Sigmoid colon (tissue), 7 donors: Measurements from ENCODE around the gene SLC2A4. TPM values are rescaled to one million over a fixed set of nuclear protein-coding genes. Genes with fewer than 3 reads are reported as not detected.

ENCODE experiments used
- DNase-seq: peaks from one replicate; pipeline ENCODE4 v3.0.0-alpha.2; 2019
- H3K27ac ChIP-seq, 4 donors: fragments of 200-600 bp; sonication (generic); one replicate each; pipeline ENCODE4 v1.5.1; 2016 to 2019; ENCODE audit warnings: mild to moderate bottlenecking in 1 of 4
- H3K27me3 ChIP-seq, 3 donors: fragments of 200-600 bp; sonication (generic); one replicate each; pipeline ENCODE4 v1.5.1; 2019; ENCODE audit warnings: mild to moderate bottlenecking in 1 of 3
- H3K36me3 ChIP-seq, 4 donors: fragments of 200-600 bp; sonication (generic); one replicate each; pipeline ENCODE4 v1.5.1; 2016 to 2019
- H3K4me1 ChIP-seq, 4 donors: fragments of 200-600 bp; sonication (generic); one replicate each; pipeline ENCODE4 v1.5.1; 2017 to 2019
- H3K4me3 ChIP-seq, 4 donors: fragments of 200-600 bp; sonication (generic); one replicate each; pipeline ENCODE4 v1.5.1; 2017 to 2019; ENCODE audit warnings: mild to moderate bottlenecking in 2 of 4, moderate library complexity in 1 of 4
- H3K9me3 ChIP-seq, 4 donors: fragments of 200-600 bp in 3 of 4; sonication (generic) in 3 of 4; one replicate each; pipeline versions ENCODE4 v1.5.1 to v1.6.1; 2013 to 2019
- CTCF ChIP-seq, 4 experiments: fragments of 450-650 bp in 3 of 4; fragments of 200-600 bp in 1 of 4; IDR thresholded peaks; one replicate each; pipeline ENCODE4 v1.5.1; 2016 to 2019; ENCODE audit warnings: antibody characterized with exemption in 4 of 4, mild to moderate bottlenecking in 3 of 4, moderate library complexity in 2 of 4
- EP300 ChIP-seq, 4 donors: sonication (generic); formaldehyde crosslinking; IDR thresholded peaks; one replicate each; pipeline ENCODE4 v1.6.1; 2017; ENCODE audit warnings: antibody characterized with exemption in 4 of 4
- POLR2A ChIP-seq, 2 donors: fragments of 450-650 bp; IDR thresholded peaks; one replicate each; pipeline ENCODE4 v1.6.1; 2016; ENCODE audit warnings: antibody characterized with exemption in 2 of 2, mild to moderate bottlenecking in 2 of 2, moderate library complexity in 2 of 2
- POLR2AphosphoS5 ChIP-seq, 4 donors: sonication (generic); formaldehyde crosslinking; IDR thresholded peaks; one replicate each; pipeline ENCODE4 v1.6.1; 2017; ENCODE audit warnings: antibody characterized with exemption in 4 of 4
- WGBS, 2 donors: extraction: QIAGEN DNeasy Blood & Tissue Kit; methylation state at CpG; one replicate each; pipeline ENCODE4 v1.1.7; 2013; 5-methylcytosine and 5-hydroxymethylcytosine counted together
- intact Hi-C: fragments of 100-400 bp; cut with DNase I; formaldehyde crosslinking; loops from one replicate; pipeline ENCODE4 v1.15.1; 2023
- polyA plus RNA-seq, 3 donors: library from polyadenylated mRNA; stranded (reverse); fragments of 200-250 nt; gene quantifications; one replicate each; pipeline ENCODE4 v1.2.3, GENCODE V29; 2013
- total RNA-seq, 4 donors: library from RNA; depleted of rRNA; stranded (reverse); fragments of >200 nt; gene quantifications; one replicate each; pipeline ENCODE4 v1.1.0, GENCODE V29; 2016
- donor health status: healthy with polysubstance abuse.
- donor health status: Bipolar disorder and iron deficiency.
- donor health status: healthy.

Gene SLC2A4
- total and polyA plus RNA-seq, 7 donors = 0.60 to 127 (median 72.9) TPM

GRCh38 chr17:7256766-7257456 is 24.6 kb upstream of the SLC2A4 start:
- H3K9me3 ChIP-seq = no peaks in the 10 kb centered on the region
- peaks cover 0 to 30% (median 23%) of the 10 kb centered on the region in 4 donors for H3K4me1 ChIP-seq
- intact Hi-C loops = loop anchor here (10.0 kb wide), 1 partner anchor 308 kb away; the partner anchor contains the start of gene SENP3
- H3K27ac ChIP-seq = no peak overlapping the region
- H3K36me3 ChIP-seq = peaks cover 10 to 60% (median 34%) of the 10 kb centered on the region in 4 donors
- H3K4me3 ChIP-seq = no peak overlapping the region
- DNase-seq = no peak
- WGBS, 2 donors = 84 to 91% methylated on average over 8 of the region's 8 CpGs
- H3K27me3 ChIP-seq = peaks cover 14 to 18% (median 18%) of the 10 kb centered on the region in 3 donors
- TF ChIP-seq EP300 (IDR thresholded peaks at IDR 0.05) = no peak
- TF ChIP-seq CTCF (IDR thresholded peaks at IDR 0.05) = no peak
- no peak for TF ChIP-seq POLR2A (IDR thresholded peaks at IDR 0.05)
- TF ChIP-seq POLR2AphosphoS5 (IDR thresholded peaks at IDR 0.05) = no peak

GRCh38 chr17:7258731-7259554 is 22.6 kb upstream of the SLC2A4 start:
- no peaks in the 10 kb centered on the region for H3K9me3 ChIP-seq
- WGBS, 2 donors = 19 to 64% methylated on average over 7 of the region's 7 CpGs
- H3K27ac ChIP-seq = no peak overlapping the region
- peaks cover 28 to 39% (median 36%) of the 10 kb centered on the region in 3 donors for H3K27me3 ChIP-seq
- H3K36me3 ChIP-seq = peaks cover 10 to 60% (median 34%) of the 10 kb centered on the region in 4 donors
- no peak for DNase-seq
- TF ChIP-seq POLR2A (IDR thresholded peaks at IDR 0.05) = peak in 1 of 2 donors; percentile 68
- TF ChIP-seq CTCF (IDR thresholded peaks at IDR 0.05) = no peak
- TF ChIP-seq POLR2AphosphoS5 (IDR thresholded peaks at IDR 0.05) = peak in 1 of 4 donors; percentile 28
- TF ChIP-seq EP300 (IDR thresholded peaks at IDR 0.05) = no peak
- H3K4me1 ChIP-seq = peaks cover 0 to 34% (median 25%) of the 10 kb centered on the region in 4 donors
- intact Hi-C loops = loop anchor here (10.0 kb wide), 1 partner anchor 306 kb away; the partner anchor contains the start of gene SENP3
- no peak overlapping the region for H3K4me3 ChIP-seq

- intact Hi-C loops = loop anchor here (10.0 kb wide), 1 partner anchor 305 kb away; the partner anchor contains the start of gene SENP3
- H3K4me1 ChIP-seq = peaks cover 0 to 34% (median 25%) of the 10 kb centered on the region in 4 donors
- no peak for TF ChIP-seq CTCF (IDR thresholded peaks at IDR 0.05)
- TF ChIP-seq EP300 (IDR thresholded peaks at IDR 0.05) = no peak
- no peak for TF ChIP-seq POLR2A (IDR thresholded peaks at IDR 0.05)
- no peak for TF ChIP-seq POLR2AphosphoS5 (IDR thresholded peaks at IDR 0.05)
- DNase-seq = no peak
- H3K36me3 ChIP-seq = peaks cover 7 to 54% (median 31%) of the 10 kb centered on the region in 4 donors
- 19 to 76% methylated on average over 6 of the region's 6 CpGs for WGBS, 2 donors
- H3K4me3 ChIP-seq = no peak overlapping the region
- H3K27me3 ChIP-seq = peaks cover 28 to 44% (median 42%) of the 10 kb centered on the region in 3 donors
- no peak overlapping the region for H3K27ac ChIP-seq
- H3K9me3 ChIP-seq = no peaks in the 10 kb centered on the region
Observed at GRCh38 chr17:7259555-7259889, 22.0 kb upstream of the SLC2A4 start.

DNA sequence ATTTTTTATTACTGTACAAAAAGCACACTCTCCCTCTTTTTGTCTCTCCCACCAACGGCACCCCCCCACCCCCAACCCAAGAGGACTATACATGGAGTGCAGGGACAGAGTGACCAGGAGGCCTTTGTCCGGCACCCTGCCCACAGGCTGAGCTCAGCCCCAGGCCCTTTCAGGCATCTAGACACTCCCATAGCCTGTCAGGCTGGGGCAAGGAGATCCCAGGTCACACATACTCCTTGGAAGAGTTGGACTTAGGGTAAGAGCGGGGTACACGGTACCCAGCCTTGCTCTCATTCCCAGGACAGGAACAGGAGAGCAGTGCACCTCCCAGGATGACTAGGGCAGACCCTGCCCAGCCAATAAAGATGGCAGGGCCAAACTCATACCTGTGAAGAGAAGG is 21.4 kb upstream of the SLC2A4 start:
- 20 to 68% methylated on average over 4 of the region's 4 CpGs for WGBS, 2 donors
- intact Hi-C loops = loop anchor here (5.0 kb wide), 2 partner anchors 42 to 82 kb away; no protein-coding TSS in a partner anchor
- Histone ChIP-seq H3K27me3 (peaks cover 28 to 51% (median 45%) of the 10 kb centered on the region in 3 donors), H3K36me3 (peaks cover 5 to 48% (median 25%) of the 10 kb centered on the region in 4 donors), H3K27ac (no peak overlapping the region), H3K9me3 (no peaks in the 10 kb centered on the region), H3K4me3 (no peak overlapping the region), H3K4me1 (peaks cover 0 to 34% (median 25%) of the 10 kb centered on the region in 4 donors)
- no peak for TF ChIP-seq EP300 (IDR thresholded peaks at IDR 0.05)
- no peak for TF ChIP-seq POLR2AphosphoS5 (IDR thresholded peaks at IDR 0.05)
- no peak for TF ChIP-seq POLR2A (IDR thresholded peaks at IDR 0.05)
- TF ChIP-seq CTCF (IDR thresholded peaks at IDR 0.05) = no peak
- no peak for DNase-seq
